ENCODE data around the gene EIF4G3.
A peak's percentile ranks its signal among the peaks of the same experiment; 100 is the strongest.
"Not testable (repeated sequence)": the region's sequence is repeated elsewhere in the genome, so short reads cannot be mapped to it uniquely, and the experiment has no call there.

Gene EIF4G3

DNA sequence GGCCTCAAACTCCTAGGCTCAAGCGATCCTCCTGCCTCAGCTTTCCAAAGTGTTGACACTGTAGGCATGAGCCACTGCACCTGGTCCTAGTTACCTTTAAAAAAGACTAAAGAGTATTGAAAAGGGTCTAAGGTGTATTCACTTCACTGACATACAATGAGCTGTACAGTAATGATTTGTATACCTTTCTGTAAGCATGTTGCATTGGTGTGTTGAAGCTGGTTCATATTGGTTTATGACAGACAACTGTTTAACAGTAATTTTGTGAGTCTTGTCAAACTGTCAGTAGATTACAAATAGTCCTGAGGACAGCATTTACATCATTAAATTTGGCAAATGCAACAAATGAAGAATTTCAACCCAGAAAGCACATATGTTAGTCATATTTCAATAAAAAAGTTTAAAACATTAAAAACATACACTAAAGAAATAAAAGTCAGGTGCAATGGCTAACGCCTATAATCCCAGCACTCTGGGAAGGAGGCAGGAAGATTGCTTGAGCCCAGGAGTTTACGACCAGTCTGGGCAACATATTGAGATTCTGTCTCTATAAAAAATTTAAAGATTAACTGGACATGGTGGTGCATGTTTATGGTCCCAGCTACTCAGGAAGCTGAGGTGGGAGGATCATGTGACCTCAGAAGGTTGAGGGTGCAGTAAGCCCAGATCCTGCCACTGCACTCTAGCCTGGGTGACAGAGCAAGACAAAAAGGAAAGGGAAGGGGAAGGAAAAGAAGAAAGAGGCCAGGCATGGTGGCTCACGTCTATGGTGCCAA lies 301.3 kb downstream of the EIF4G3 start:
- DNase-seq (ENCODE audit: insufficient read length) (no peak), FAIRE-seq (peak; percentile 33)
- TF ChIP-seq TAF1 (IDR thresholded peaks at IDR 0.05; ENCODE audit: borderline replicate concordance, low read depth, low read length), result no peak
- no peak for TF ChIP-seq POLR2A (IDR thresholded peaks at IDR 0.05; ENCODE audit: low read depth, low read length)
- TF ChIP-seq POLR2AphosphoS5 (IDR thresholded peaks at IDR 0.05; ENCODE audit: low read depth, low read length), result no peak

DNA sequence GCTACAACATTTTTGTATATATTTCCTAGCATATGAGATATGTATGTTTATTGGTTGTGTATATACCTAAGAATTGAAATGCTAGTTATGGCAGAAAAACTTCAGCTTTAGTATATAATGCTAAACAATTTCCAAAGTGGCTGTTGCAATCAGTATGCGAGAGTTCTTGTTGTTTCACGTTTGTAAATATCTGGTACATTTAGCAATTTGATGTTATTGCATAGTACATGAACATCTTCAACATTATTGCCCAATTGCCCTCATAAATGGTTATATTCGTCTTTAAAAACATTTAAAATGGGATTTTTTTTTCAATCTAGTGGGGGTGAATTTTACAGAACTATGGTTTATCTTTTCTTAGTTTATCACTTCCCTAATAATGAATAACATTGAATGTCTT lies 303.4 kb downstream of the EIF4G3 start:
- no peak for FAIRE-seq
- TF ChIP-seq TAF1 (IDR thresholded peaks at IDR 0.05; ENCODE audit: borderline replicate concordance, low read depth, low read length), result no peak
- no peak for TF ChIP-seq POLR2A (IDR thresholded peaks at IDR 0.05; ENCODE audit: low read depth, low read length)
- TF ChIP-seq POLR2AphosphoS5 (IDR thresholded peaks at IDR 0.05; ENCODE audit: low read depth, low read length), result no peak
- no peak for DNase-seq (ENCODE audit: insufficient read length)

DNA sequence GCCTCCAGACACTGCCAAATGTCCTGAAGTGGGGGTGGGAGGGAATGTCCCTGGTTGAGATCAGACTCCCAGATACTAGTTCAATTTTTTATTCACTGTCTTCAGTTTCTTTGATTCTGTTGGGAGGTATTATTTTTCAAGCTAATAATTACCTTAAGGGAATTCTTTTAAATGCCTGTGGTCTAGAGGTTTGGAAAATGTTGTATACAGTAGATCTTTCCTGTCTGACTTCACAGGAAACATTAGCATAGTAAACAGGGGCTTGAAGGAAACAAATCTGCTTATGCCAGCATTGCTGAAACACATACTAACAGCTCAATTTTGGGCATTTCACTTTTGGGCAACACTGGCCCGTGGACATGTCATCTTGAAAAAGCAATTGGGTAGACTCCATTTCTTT lies 305.3 kb downstream of the EIF4G3 start:
- no peak for TF ChIP-seq POLR2A (IDR thresholded peaks at IDR 0.05; ENCODE audit: low read depth, low read length)
- TF ChIP-seq POLR2AphosphoS5 (IDR thresholded peaks at IDR 0.05; ENCODE audit: low read depth, low read length), result no peak
- no peak for TF ChIP-seq TAF1 (IDR thresholded peaks at IDR 0.05; ENCODE audit: borderline replicate concordance, low read depth, low read length)
- FAIRE-seq, result no peak
- DNase-seq (ENCODE audit: insufficient read length), result no peak

DNA sequence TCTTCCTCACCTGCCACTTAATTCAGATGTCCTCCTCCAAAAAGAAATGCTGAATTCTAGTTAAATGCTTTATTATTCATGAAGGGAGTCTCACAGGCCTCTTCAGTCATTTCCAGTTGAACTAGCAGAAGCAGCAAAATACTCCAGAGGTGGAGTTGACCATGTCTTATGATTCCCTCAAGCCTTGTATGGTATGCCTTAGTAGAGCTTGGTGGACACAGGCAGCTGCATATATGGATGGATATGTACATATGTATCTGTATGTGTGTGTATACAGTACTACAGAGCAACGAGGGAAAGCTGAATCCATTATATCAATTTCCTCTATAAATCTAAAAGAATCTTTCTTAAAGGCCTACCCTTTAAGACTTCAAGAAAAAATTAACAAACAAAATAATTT lies 306.0 kb downstream of the EIF4G3 start:
- FAIRE-seq (no peak), DNase-seq (ENCODE audit: insufficient read length) (no peak)
- TF ChIP-seq POLR2AphosphoS5 (IDR thresholded peaks at IDR 0.05; ENCODE audit: low read depth, low read length), result no peak
- TF ChIP-seq POLR2A (IDR thresholded peaks at IDR 0.05; ENCODE audit: low read depth, low read length), result no peak
- TF ChIP-seq TAF1 (IDR thresholded peaks at IDR 0.05; ENCODE audit: borderline replicate concordance, low read depth, low read length), result no peak

GRCh38 chr1:20868263-20868662 lies 308.4 kb downstream of the EIF4G3 start:
- TF ChIP-seq POLR2A (IDR thresholded peaks at IDR 0.05; ENCODE audit: low read depth, low read length) (no peak), POLR2AphosphoS5 (IDR thresholded peaks at IDR 0.05; ENCODE audit: low read depth, low read length) (no peak), TAF1 (IDR thresholded peaks at IDR 0.05; ENCODE audit: borderline replicate concordance, low read depth, low read length) (no peak)
- no peak for DNase-seq (ENCODE audit: insufficient read length)
- no peak for FAIRE-seq

DNA sequence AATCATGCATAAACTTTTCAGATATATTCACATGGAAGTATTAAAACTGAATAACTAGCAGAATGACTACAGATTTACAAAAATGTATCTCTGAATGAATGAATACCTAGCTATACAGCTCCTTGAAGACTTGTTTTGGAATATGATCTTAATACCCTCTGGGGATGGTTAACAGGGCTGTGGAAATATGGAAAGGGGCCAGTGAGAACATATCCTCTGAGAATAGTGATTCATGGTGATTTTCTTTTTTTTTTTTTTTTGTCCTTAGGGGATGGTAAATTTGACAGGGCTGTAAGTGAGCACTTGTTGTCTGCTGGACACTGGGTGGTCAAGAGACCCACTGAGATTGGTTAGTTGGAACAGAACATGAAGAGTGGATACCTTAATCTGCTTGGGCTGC lies 308.9 kb downstream of the EIF4G3 start:
- DNase-seq (ENCODE audit: insufficient read length), result no peak
- TF ChIP-seq POLR2AphosphoS5 (IDR thresholded peaks at IDR 0.05; ENCODE audit: low read depth, low read length) (no peak), TAF1 (IDR thresholded peaks at IDR 0.05; ENCODE audit: borderline replicate concordance, low read depth, low read length) (no peak), POLR2A (IDR thresholded peaks at IDR 0.05; ENCODE audit: low read depth, low read length) (no peak)
- FAIRE-seq, result no peak

GRCh38 chr1:20867062-20867461 lies 309.6 kb downstream of the EIF4G3 start:
- FAIRE-seq, result no peak
- DNase-seq (ENCODE audit: insufficient read length), result no peak
- TF ChIP-seq TAF1 (IDR thresholded peaks at IDR 0.05; ENCODE audit: borderline replicate concordance, low read depth, low read length) (no peak), POLR2AphosphoS5 (IDR thresholded peaks at IDR 0.05; ENCODE audit: low read depth, low read length) (no peak)

- no peak for FAIRE-seq
- DNase-seq (ENCODE audit: insufficient read length), result no peak
- no peak for TF ChIP-seq POLR2A (IDR thresholded peaks at IDR 0.05; ENCODE audit: low read depth, low read length)
- no peak for TF ChIP-seq POLR2AphosphoS5 (IDR thresholded peaks at IDR 0.05; ENCODE audit: low read depth, low read length)
- TF ChIP-seq TAF1 (IDR thresholded peaks at IDR 0.05; ENCODE audit: borderline replicate concordance, low read depth, low read length), result no peak
These were observed 311.7 kb downstream of the EIF4G3 start for GRCh38 chr1:20865001-20865400.

DNA sequence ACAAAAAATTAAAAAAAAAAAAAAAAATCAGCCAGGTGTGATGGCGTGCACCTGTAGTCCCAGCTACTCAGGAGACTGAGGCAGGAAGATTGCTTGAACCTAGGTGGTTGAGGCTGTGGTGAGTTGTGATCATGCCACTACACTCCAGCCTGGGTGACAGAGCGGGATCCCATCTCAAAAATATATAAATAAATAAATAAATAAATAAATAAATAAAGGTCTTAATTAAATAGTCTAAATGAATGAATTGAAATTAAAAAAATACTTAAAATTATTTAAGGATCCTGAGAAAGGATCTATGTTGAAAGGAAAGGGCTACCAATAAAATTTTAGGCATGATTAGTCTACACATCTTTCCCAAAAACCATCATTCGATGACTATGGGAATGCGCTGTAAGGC lies 322.2 kb downstream of the EIF4G3 start:
- FAIRE-seq (no peak), DNase-seq (ENCODE audit: insufficient read length) (no peak)
- no peak for TF ChIP-seq TAF1 (IDR thresholded peaks at IDR 0.05; ENCODE audit: borderline replicate concordance, low read depth, low read length)
- TF ChIP-seq POLR2AphosphoS5 (IDR thresholded peaks at IDR 0.05; ENCODE audit: low read depth, low read length), result no peak
- no peak for TF ChIP-seq POLR2A (IDR thresholded peaks at IDR 0.05; ENCODE audit: low read depth, low read length)

GRCh38 chr1:20851791-20852190 lies 324.9 kb downstream of the EIF4G3 start:
- FAIRE-seq, result not testable (repeated sequence)

DNA sequence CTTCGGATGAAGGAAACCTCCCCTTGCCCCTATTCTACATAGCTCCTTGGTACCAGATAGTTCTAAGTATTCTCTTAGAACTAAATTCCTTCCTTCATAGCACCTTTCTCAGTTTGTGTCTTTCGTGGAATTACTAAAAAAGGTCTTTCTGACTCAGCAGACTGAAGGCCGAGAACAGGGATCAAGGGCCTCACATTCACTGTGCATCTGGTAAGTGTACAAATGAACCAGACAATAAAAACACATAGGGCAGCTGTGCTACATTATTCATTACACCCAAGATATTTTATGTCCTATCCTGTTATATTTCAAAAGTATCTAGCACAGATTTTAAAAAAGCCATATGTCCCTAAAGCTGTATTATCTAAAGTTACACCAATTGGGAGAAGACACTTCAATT lies 326.7 kb downstream of the EIF4G3 start:
- DNase-seq (ENCODE audit: insufficient read length) (no peak), FAIRE-seq (no peak)
- no peak for TF ChIP-seq POLR2A (IDR thresholded peaks at IDR 0.05; ENCODE audit: low read depth, low read length)
- no peak for TF ChIP-seq TAF1 (IDR thresholded peaks at IDR 0.05; ENCODE audit: borderline replicate concordance, low read depth, low read length)

More at GRCh38 chr1:20851791-20852190, 324.9 kb downstream of the EIF4G3 start:
- DNase-seq (ENCODE audit: insufficient read length), result not testable (repeated sequence)

GRCh38 chr1:20849100-20849499 lies 327.6 kb downstream of the EIF4G3 start:
- no peak for TF ChIP-seq TAF1 (IDR thresholded peaks at IDR 0.05; ENCODE audit: borderline replicate concordance, low read depth, low read length)
- no peak for TF ChIP-seq POLR2AphosphoS5 (IDR thresholded peaks at IDR 0.05; ENCODE audit: low read depth, low read length)
- no peak for TF ChIP-seq POLR2A (IDR thresholded peaks at IDR 0.05; ENCODE audit: low read depth, low read length)
- FAIRE-seq (no peak), DNase-seq (ENCODE audit: insufficient read length) (no peak)

GRCh38 chr1:20848162-20848561 lies 328.5 kb downstream of the EIF4G3 start:
- FAIRE-seq (no peak), DNase-seq (ENCODE audit: insufficient read length) (no peak)
- TF ChIP-seq POLR2A (IDR thresholded peaks at IDR 0.05; ENCODE audit: low read depth, low read length), result no peak
- TF ChIP-seq TAF1 (IDR thresholded peaks at IDR 0.05; ENCODE audit: borderline replicate concordance, low read depth, low read length), result no peak
- TF ChIP-seq POLR2AphosphoS5 (IDR thresholded peaks at IDR 0.05; ENCODE audit: low read depth, low read length), result no peak
